Measurements from ENCODE around the gene FPGS.

DNA sequence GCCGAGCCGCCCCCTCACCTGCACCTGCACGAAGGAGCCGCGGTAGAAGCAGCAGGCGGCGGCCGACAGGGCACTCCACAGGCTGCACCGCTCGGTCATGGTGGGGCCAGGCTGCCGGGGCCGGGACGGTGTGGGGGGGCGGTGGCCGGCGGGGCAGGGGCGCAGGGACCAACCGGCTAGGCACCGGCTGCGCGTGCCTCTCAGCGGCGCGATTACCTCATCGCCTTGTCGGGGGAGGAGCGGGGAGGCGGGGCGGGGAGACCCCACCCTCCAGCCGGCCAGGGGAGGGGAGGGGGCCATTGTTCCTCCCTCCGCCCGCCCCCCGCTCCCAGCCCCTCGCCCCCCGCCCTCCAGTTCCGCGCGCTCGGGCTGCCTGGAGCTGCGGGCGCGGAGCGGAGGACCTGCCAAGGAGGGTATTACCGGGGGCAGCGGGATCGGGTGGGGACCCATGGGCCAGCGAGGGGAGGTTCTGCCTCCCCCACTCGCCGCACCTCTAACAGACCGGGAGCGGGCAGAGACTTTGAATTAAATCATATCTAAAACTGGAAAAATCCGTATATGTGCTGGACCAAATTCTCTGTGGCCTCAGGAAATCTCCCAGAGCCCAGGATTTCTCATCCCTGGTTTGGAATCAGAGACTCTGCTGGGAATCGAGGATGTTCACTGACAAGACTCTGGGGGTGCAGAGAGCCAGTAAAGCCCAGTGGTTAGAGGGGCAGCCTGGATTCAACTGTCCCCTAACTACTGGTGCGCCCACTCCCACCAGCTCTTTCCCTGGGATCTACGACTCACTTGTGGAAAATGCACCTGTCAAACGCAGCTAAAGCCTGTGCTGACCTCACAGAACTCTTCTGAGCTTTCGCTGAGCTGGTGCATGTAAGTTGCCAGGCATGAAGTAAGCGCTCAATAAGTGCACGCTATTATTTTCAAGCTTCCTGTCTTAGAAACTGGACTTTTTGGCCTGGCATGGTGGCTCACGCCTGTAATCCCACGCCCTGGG is 47.3 kb upstream of the FPGS start:
- TF ChIP-seq, protein P1, sequence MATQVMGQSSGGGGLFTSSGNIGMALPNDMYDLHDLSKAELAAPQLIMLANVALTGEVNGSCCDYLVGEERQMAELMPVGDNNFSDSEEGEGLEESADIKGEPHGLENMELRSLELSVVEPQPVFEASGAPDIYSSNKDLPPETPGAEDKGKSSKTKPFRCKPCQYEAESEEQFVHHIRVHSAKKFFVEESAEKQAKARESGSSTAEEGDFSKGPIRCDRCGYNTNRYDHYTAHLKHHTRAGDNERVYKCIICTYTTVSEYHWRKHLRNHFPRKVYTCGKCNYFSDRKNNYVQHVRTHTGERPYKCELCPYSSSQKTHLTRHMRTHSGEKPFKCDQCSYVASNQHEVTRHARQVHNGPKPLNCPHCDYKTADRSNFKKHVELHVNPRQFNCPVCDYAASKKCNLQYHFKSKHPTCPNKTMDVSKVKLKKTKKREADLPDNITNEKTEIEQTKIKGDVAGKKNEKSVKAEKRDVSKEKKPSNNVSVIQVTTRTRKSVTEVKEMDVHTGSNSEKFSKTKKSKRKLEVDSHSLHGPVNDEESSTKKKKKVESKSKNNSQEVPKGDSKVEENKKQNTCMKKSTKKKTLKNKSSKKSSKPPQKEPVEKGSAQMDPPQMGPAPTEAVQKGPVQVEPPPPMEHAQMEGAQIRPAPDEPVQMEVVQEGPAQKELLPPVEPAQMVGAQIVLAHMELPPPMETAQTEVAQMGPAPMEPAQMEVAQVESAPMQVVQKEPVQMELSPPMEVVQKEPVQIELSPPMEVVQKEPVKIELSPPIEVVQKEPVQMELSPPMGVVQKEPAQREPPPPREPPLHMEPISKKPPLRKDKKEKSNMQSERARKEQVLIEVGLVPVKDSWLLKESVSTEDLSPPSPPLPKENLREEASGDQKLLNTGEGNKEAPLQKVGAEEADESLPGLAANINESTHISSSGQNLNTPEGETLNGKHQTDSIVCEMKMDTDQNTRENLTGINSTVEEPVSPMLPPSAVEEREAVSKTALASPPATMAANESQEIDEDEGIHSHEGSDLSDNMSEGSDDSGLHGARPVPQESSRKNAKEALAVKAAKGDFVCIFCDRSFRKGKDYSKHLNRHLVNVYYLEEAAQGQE (IDR thresholded peaks at IDR 0.05; ENCODE audit: insufficient read depth in 1 of 2, low read depth in 2 of 2, low read length in 2 of 2) = no peak
- no peak for TF ChIP-seq POLR2AphosphoS5 (IDR thresholded peaks at IDR 0.05; ENCODE audit: low read depth, low read length)
- TF ChIP-seq FOXP2 (optimal IDR thresholded peaks at IDR 0.05; ENCODE audit: borderline replicate concordance, extremely low read depth, extremely low read length, insufficient read depth) = no peak
- TF ChIP-seq TAF1 (IDR thresholded peaks at IDR 0.05; ENCODE audit: borderline replicate concordance, insufficient read depth, low read length) = no peak
